DND-41 (cell line): Measurements from ENCODE around the gene ENAH.

Experiments used
- EZH2 ChIP-seq: IDR thresholded peaks from 3 replicates; pipeline ENCODE4 v1.6.1; 2012; ENCODE audit warnings: borderline replicate concordance, low read depth, mild to moderate bottlenecking, moderate library complexity, low read length, inconsistent platforms; ENCODE audit not compliant: severe bottlenecking
- TF ChIP-seq, protein P1 (sequence below): IDR thresholded peaks from 2 replicates; pipeline ENCODE4 v1.5.1; 2012; ENCODE audit warnings: borderline replicate concordance, low read length, moderate library complexity, mild to moderate bottlenecking; ENCODE audit not compliant: poor library complexity, severe bottlenecking; ENCODE audit errors: extremely low read depth

DNA sequence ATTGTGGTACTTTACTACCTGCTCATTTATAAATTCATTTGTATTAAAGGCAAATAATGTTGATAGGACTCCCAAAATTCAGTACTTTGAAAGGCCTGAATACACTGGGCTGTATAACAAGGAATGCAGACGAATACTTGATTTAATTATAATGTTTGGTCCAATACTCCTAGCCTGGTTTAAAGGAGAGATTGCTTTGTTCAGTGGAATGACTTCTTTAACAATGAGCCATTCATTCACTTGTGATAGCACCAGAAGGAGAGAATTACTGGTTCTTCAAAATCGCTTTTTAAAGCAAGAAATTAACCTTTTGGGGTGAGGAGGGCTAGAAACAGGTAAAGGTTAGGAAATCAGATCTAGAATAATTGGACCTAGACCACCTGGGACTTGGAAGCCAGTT, 28.3 kb upstream of the ENAH start:
- TF ChIP-seq, protein P1, sequence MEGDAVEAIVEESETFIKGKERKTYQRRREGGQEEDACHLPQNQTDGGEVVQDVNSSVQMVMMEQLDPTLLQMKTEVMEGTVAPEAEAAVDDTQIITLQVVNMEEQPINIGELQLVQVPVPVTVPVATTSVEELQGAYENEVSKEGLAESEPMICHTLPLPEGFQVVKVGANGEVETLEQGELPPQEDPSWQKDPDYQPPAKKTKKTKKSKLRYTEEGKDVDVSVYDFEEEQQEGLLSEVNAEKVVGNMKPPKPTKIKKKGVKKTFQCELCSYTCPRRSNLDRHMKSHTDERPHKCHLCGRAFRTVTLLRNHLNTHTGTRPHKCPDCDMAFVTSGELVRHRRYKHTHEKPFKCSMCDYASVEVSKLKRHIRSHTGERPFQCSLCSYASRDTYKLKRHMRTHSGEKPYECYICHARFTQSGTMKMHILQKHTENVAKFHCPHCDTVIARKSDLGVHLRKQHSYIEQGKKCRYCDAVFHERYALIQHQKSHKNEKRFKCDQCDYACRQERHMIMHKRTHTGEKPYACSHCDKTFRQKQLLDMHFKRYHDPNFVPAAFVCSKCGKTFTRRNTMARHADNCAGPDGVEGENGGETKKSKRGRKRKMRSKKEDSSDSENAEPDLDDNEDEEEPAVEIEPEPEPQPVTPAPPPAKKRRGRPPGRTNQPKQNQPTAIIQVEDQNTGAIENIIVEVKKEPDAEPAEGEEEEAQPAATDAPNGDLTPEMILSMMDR: no peak
- TF ChIP-seq EZH2: no peak
